Measurements from ENCODE around the gene MNDA. TPM values are rescaled to one million over a fixed set of nuclear protein-coding genes. Genes with fewer than 3 reads are reported as not detected.

MNDA gene
- total RNA-seq, 4 donors from 2014 or later: 1.6 to 12.6 (median 6.9) TPM; not detected in 1

- Histone ChIP-seq H3K27ac (no peak overlapping the region), H3K4me3 (no peak overlapping the region), H3K4me1 (no peaks in the 10 kb centered on the region), H3K36me3 (no peaks in the 10 kb centered on the region), H3K9me3 (no peaks in the 10 kb centered on the region), H3K27me3 (no peaks in the 10 kb centered on the region)
- no peak for DNase-seq
- TF ChIP-seq POLR2A (IDR thresholded peaks at IDR 0.05) (no peak), CTCF (IDR thresholded peaks at IDR 0.05) (no peak)
- intact Hi-C loops (cut with DNase I; ENCODE audit: low total_unique reads): no loop called here
Measured at GRCh38 chr1:158800526-158800925, 30.6 kb upstream of the MNDA start.

GRCh38 chr1:158801396-158801795 lies 29.8 kb upstream of the MNDA start:
- intact Hi-C loops (cut with DNase I; ENCODE audit: low total_unique reads): no loop called here
- H3K27ac ChIP-seq: no peak overlapping the region
- TF ChIP-seq CTCF (IDR thresholded peaks at IDR 0.05): no peak
- no peak for TF ChIP-seq POLR2A (IDR thresholded peaks at IDR 0.05)

GRCh38 chr1:158803678-158804077 lies 27.5 kb upstream of the MNDA start:
- H3K4me1 ChIP-seq: no peaks in the 10 kb centered on the region
- no peaks in the 10 kb centered on the region for H3K36me3 ChIP-seq

More at GRCh38 chr1:158801396-158801795, 29.8 kb upstream of the MNDA start:
- no peak for DNase-seq
- no peaks in the 10 kb centered on the region for H3K4me1 ChIP-seq
- H3K9me3 ChIP-seq: no peaks in the 10 kb centered on the region
- H3K4me3 ChIP-seq: no peak overlapping the region
- H3K36me3 ChIP-seq: no peaks in the 10 kb centered on the region
- H3K27me3 ChIP-seq: no peaks in the 10 kb centered on the region

GRCh38 chr1:158806916-158807536 lies 24.1 kb upstream of the MNDA start:
- no peaks in the 10 kb centered on the region for H3K27me3 ChIP-seq
- intact Hi-C loops (cut with DNase I; ENCODE audit: low total_unique reads): no loop called here
- DNase-seq: no peak
- H3K9me3 ChIP-seq: no peaks in the 10 kb centered on the region
- H3K4me3 ChIP-seq: no peak overlapping the region
- no peaks in the 10 kb centered on the region for H3K4me1 ChIP-seq
- peak overlapping the region in 1 of 2 donors; percentile 37 for H3K27ac ChIP-seq
- no peaks in the 10 kb centered on the region for H3K36me3 ChIP-seq
- TF ChIP-seq CTCF (IDR thresholded peaks at IDR 0.05): no peak
- no peak for TF ChIP-seq POLR2A (IDR thresholded peaks at IDR 0.05)

More at GRCh38 chr1:158803678-158804077, 27.5 kb upstream of the MNDA start:
- H3K9me3 ChIP-seq: no peaks in the 10 kb centered on the region
- H3K4me3 ChIP-seq: no peak overlapping the region
- no peak for TF ChIP-seq POLR2A (IDR thresholded peaks at IDR 0.05)
- TF ChIP-seq CTCF (IDR thresholded peaks at IDR 0.05): no peak
- intact Hi-C loops (cut with DNase I; ENCODE audit: low total_unique reads): no loop called here
- no peaks in the 10 kb centered on the region for H3K27me3 ChIP-seq
- no peak for DNase-seq
- H3K27ac ChIP-seq: no peak overlapping the region

- no peak for TF ChIP-seq CTCF (IDR thresholded peaks at IDR 0.05)
- TF ChIP-seq POLR2A (IDR thresholded peaks at IDR 0.05): no peak
- Histone ChIP-seq H3K27ac (no peak overlapping the region), H3K4me3 (no peak overlapping the region), H3K4me1 (no peaks in the 10 kb centered on the region), H3K9me3 (no peaks in the 10 kb centered on the region), H3K27me3 (no peaks in the 10 kb centered on the region), H3K36me3 (no peaks in the 10 kb centered on the region)
- intact Hi-C loops (cut with DNase I; ENCODE audit: low total_unique reads): no loop called here
- no peak for DNase-seq
Measured at GRCh38 chr1:158809256-158809655, 21.9 kb upstream of the MNDA start.

Measured in uterus (tissue), 4 donors.